Panc1 (cell line): ENCODE results near the gene BTNL8.

Experiments used
- POLR2AphosphoS5 ChIP-seq: IDR thresholded peaks from 2 replicates; pipeline ENCODE4 v1.6.1; 2012; ENCODE audit warnings: mild to moderate bottlenecking, low read depth, low read length, moderate library complexity
- REST ChIP-seq, 2 experiments: IDR thresholded peaks; 2 replicates each; pipeline ENCODE4 v1.6.1; 2011 to 2012; ENCODE audit warnings: low read depth in 2 of 2, control low read depth in 1 of 2, low read length in 1 of 2, mild to moderate bottlenecking in 1 of 2, moderate library complexity in 1 of 2; ENCODE audit not compliant: insufficient read depth in 1 of 2
- SIN3A ChIP-seq: IDR thresholded peaks from 2 replicates; pipeline ENCODE4 v1.6.1; 2012; ENCODE audit warnings: low read depth, mild to moderate bottlenecking, low read length, moderate library complexity, borderline replicate concordance; ENCODE audit not compliant: insufficient read depth
- TCF7L2 ChIP-seq: IDR thresholded peaks from 2 replicates; pipeline ENCODE4 v1.6.1; 2011; ENCODE audit warnings: mild to moderate bottlenecking, low read depth, low read length, inconsistent platforms
- TF ChIP-seq, protein P1 (sequence below): fragments of 450-650 bp; IDR thresholded peaks from 2 replicates; pipeline ENCODE4 v1.5.1; 2017; ENCODE audit warnings: mild to moderate bottlenecking

DNA sequence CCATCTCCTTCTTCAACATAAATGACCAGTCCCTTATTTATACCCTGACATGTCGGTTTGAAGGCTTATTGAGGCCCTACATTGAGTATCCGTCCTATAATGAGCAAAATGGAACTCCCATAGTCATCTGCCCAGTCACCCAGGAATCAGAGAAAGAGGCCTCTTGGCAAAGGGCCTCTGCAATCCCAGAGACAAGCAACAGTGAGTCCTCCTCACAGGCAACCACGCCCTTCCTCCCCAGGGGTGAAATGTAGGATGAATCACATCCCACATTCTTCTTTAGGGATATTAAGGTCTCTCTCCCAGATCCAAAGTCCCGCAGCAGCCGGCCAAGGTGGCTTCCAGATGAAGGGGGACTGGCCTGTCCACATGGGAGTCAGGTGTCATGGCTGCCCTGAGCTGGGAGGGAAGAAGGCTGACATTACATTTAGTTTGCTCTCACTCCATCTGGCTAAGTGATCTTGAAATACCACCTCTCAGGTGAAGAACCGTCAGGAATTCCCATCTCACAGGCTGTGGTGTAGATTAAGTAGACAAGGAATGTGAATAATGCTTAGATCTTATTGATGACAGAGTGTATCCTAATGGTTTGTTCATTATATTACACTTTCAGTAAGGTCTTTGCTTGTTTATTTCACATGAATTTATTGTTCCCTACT is 51.5 kb downstream of the BTNL8 start:
- TF ChIP-seq, protein P1, sequence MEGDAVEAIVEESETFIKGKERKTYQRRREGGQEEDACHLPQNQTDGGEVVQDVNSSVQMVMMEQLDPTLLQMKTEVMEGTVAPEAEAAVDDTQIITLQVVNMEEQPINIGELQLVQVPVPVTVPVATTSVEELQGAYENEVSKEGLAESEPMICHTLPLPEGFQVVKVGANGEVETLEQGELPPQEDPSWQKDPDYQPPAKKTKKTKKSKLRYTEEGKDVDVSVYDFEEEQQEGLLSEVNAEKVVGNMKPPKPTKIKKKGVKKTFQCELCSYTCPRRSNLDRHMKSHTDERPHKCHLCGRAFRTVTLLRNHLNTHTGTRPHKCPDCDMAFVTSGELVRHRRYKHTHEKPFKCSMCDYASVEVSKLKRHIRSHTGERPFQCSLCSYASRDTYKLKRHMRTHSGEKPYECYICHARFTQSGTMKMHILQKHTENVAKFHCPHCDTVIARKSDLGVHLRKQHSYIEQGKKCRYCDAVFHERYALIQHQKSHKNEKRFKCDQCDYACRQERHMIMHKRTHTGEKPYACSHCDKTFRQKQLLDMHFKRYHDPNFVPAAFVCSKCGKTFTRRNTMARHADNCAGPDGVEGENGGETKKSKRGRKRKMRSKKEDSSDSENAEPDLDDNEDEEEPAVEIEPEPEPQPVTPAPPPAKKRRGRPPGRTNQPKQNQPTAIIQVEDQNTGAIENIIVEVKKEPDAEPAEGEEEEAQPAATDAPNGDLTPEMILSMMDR: no peak
- TF ChIP-seq REST (IDR thresholded peaks at IDR 0.05; ENCODE audit: insufficient read depth in 1 of 2, low read depth in 2 of 2, low read length in 1 of 2) (no peak), POLR2AphosphoS5 (no peak), TCF7L2 (no peak), SIN3A (no peak)
